ENCODE results near the gene DCUN1D2.

Gene DCUN1D2

DNA sequence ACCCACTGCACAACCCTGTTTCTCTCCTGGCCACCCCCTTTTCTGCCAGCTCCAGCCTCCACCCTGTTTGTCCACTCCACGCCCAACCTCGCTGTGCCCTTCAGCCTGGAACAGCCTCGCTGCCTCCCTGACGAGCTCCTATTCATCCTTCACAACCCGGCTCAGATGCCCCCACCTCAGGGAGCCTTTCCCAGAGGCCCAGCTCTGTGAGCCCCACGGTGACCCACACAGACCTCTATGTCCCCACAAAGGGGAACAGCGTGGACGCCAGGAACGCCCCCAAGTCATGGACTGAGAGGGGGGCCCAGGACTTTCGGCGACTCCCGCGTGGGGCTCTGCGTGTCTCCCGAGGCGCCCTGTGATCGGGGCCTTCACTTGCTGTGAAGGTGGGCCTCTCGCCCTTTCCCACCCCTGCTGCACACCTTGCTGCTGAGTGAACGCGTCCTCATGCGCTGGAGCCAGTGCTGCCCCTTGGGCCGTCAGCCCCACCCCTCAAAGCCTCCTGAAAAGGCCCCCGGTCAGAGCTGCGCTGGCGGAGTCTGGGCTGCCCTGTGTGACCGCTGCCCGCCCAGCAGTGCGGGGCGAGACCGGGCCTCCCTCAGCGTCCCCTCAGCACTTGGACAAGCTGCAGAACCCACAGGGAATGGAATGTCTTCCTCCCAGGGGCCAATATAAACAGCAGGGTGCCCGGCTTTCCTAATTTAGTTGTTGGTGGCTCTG lies 77.2 kb downstream of the DCUN1D2 start:
- H3K36me3 ChIP-seq: no peaks in the 10 kb centered on the region
- H3K4me1 ChIP-seq (ENCODE audit: control insufficient read depth in 1 of 2, insufficient read depth in 1 of 2, low read depth in 1 of 2, low read length in 1 of 2): peaks cover 4 to 14% of the 10 kb centered on the region in 2 experiments
- no peak overlapping the region for H3K27ac ChIP-seq
- no peaks in the 10 kb centered on the region for H3K9me3 ChIP-seq
- no peak for TF ChIP-seq CTCF (IDR thresholded peaks at IDR 0.05)
- no peak overlapping the region for H3K4me3 ChIP-seq (ENCODE audit: low read depth in 1 of 2, low read length in 1 of 2)
- peaks cover 22% of the 10 kb centered on the region for H3K27me3 ChIP-seq

GRCh38 chr13:113412440-113412839 lies 78.1 kb downstream of the DCUN1D2 start:
- H3K27me3 ChIP-seq: peaks cover 29% of the 10 kb centered on the region
- no peak overlapping the region for H3K27ac ChIP-seq
- peaks cover 4 to 14% of the 10 kb centered on the region in 2 experiments for H3K4me1 ChIP-seq (ENCODE audit: control insufficient read depth in 1 of 2, insufficient read depth in 1 of 2, low read depth in 1 of 2, low read length in 1 of 2)
- H3K9me3 ChIP-seq: no peaks in the 10 kb centered on the region
- no peak overlapping the region for H3K4me3 ChIP-seq (ENCODE audit: low read depth in 1 of 2, low read length in 1 of 2)
- H3K36me3 ChIP-seq: no peaks in the 10 kb centered on the region
- no peak for TF ChIP-seq CTCF (IDR thresholded peaks at IDR 0.05)

- Histone ChIP-seq H3K4me1 (ENCODE audit: control insufficient read depth in 1 of 2, insufficient read depth in 1 of 2, low read depth in 1 of 2, low read length in 1 of 2) (peaks cover 4 to 14% of the 10 kb centered on the region in 2 experiments), H3K27me3 (peaks cover 22% of the 10 kb centered on the region), H3K4me3 (ENCODE audit: low read depth in 1 of 2, low read length in 1 of 2) (no peak overlapping the region), H3K27ac (no peak overlapping the region), H3K36me3 (no peaks in the 10 kb centered on the region), H3K9me3 (no peaks in the 10 kb centered on the region)
- TF ChIP-seq CTCF (IDR thresholded peaks at IDR 0.05): no peak
Measured at GRCh38 chr13:113411216-113412023, 79.1 kb downstream of the DCUN1D2 start.

DNA sequence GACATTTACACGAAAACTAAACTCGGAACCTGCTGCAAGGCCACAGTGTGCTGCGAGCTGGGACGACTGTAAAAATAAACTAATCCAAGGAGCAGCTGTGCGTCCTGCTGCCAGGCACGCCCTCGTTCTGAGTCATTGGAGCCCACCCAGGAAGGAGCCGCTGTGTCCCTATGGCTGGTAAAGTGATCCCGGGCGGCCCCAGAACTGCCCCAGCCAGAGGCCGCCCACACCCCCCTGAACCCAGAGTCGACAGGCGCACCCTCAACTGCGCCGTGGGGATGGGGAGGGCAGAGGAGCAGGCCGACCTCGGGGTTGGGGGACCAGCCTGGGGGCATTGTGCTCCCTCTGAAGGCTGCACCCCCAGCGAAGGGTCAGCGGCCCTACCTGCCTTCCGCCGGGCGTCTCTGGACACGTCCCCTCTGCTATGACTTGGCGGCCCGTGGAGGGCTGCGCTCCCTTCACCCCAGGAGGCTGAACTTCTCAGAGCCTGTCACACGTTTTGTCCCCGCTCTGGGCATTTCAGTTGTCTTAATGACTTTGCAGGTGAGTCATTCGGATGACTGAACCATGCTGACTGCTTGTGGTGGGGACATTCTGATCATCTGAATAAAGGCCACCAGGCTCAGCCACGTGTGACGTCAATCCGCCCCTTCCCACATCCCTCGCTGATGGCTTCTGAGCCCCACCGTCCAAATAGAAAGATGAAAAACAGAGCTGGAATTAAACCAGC lies 79.9 kb downstream of the DCUN1D2 start:
- H3K36me3 ChIP-seq: no peaks in the 10 kb centered on the region
- H3K4me1 ChIP-seq (ENCODE audit: control insufficient read depth in 1 of 2, insufficient read depth in 1 of 2, low read depth in 1 of 2, low read length in 1 of 2): peaks cover 4 to 14% of the 10 kb centered on the region in 2 experiments
- H3K4me3 ChIP-seq (ENCODE audit: low read depth in 1 of 2, low read length in 1 of 2): peak overlapping the region in 1 of 2 experiments; percentile 50
- H3K27me3 ChIP-seq: peaks cover 19% of the 10 kb centered on the region
- H3K27ac ChIP-seq: no peak overlapping the region
- no peak for TF ChIP-seq CTCF (IDR thresholded peaks at IDR 0.05)
- no peaks in the 10 kb centered on the region for H3K9me3 ChIP-seq

DNA sequence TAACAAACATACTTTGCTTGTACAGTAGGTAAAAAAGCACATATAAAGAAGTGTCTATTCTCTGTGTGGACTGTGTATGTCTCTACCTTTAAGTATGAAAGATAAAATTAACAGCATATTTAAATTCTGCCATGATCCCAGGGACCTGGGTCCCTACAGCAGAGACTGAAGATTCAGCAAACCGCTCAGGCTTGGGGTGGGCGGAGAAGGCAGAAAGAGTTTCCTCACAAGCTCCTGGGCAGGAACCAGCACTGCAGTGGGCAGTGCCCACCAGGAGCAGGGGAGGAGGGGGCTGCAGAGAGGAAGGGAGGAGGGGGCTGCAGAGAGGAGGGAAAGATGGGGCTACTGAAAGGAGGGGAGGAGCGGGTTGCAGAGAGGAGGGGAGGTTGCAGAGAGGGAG lies 81.9 kb downstream of the DCUN1D2 start:
- H3K9me3 ChIP-seq: no peaks in the 10 kb centered on the region
- H3K36me3 ChIP-seq: no peaks in the 10 kb centered on the region
- no peak for TF ChIP-seq CTCF (IDR thresholded peaks at IDR 0.05)
- H3K4me1 ChIP-seq (ENCODE audit: control insufficient read depth in 1 of 2, insufficient read depth in 1 of 2, low read depth in 1 of 2, low read length in 1 of 2): peaks cover 4 to 14% of the 10 kb centered on the region in 2 experiments
- peaks cover 19% of the 10 kb centered on the region for H3K27me3 ChIP-seq
- H3K4me3 ChIP-seq (ENCODE audit: low read depth in 1 of 2, low read length in 1 of 2): no peak overlapping the region
- H3K27ac ChIP-seq: no peak overlapping the region
